ENCODE data around the gene PREX1. TPM values are rescaled to one million over a fixed set of nuclear protein-coding genes. Genes with fewer than 3 reads are reported as not detected.

The PREX1 gene
- total and polyA plus RNA-seq, 4 donors = 29.5 to 121 (median 69.3) TPM

- Histone ChIP-seq H3K36me3 (ENCODE audit: control insufficient read depth in 4 of 4, insufficient read depth in 4 of 4, low read length in 4 of 4) (peaks cover 0 to 26% (median 0%) of the 10 kb centered on the region in 4 donors), H3K27me3 (ENCODE audit: control insufficient read depth in 3 of 3, insufficient read depth in 3 of 3, low read length in 2 of 3) (peaks cover 0 to 22% (median 0%) of the 10 kb centered on the region in 3 donors), H3K4me1 (ENCODE audit: control insufficient read depth in 5 of 5, insufficient read depth in 5 of 5, low read length in 5 of 5) (peaks cover 0 to 13% (median 9%) of the 10 kb centered on the region in 5 donors), H3K9ac (ENCODE audit: insufficient read depth in 1 of 2, low read length in 2 of 2) (no peak overlapping the region), H3K4me3 (no peak overlapping the region), H3K9me3 (ENCODE audit: control insufficient read depth in 4 of 4, insufficient read depth in 3 of 4, low read length in 3 of 4) (peaks cover 0 to 1% (median 0%) of the 10 kb centered on the region in 4 donors), H3K27ac (ENCODE audit: low read depth in 1 of 2, low read length in 1 of 2) (no peak overlapping the region)
- ATAC-seq (ENCODE audit: insufficient read depth, low FRiP score) = no peak
- 78 to 86% methylated on average over 6 of the region's 6 CpGs for WGBS, 2 donors
- DNase-seq = no peak
- TF ChIP-seq CTCF (IDR thresholded peaks at IDR 0.05; ENCODE audit: control extremely low read depth, extremely low read depth) = no peak
These were observed 87.1 kb downstream of the PREX1 start for GRCh38 chr20:48740712-48741111.

- H3K4me3 ChIP-seq = no peak overlapping the region
- no peak for TF ChIP-seq CTCF (IDR thresholded peaks at IDR 0.05; ENCODE audit: control extremely low read depth, extremely low read depth)
- H3K9ac ChIP-seq (ENCODE audit: insufficient read depth in 1 of 2, low read length in 2 of 2) = no peak overlapping the region
- no peak for ATAC-seq (ENCODE audit: insufficient read depth, low FRiP score)
- peaks cover 0 to 17% (median 9%) of the 10 kb centered on the region in 5 donors for H3K4me1 ChIP-seq (ENCODE audit: control insufficient read depth in 5 of 5, insufficient read depth in 5 of 5, low read length in 5 of 5)
- H3K27me3 ChIP-seq (ENCODE audit: control insufficient read depth in 3 of 3, insufficient read depth in 3 of 3, low read length in 2 of 3) = peaks cover 0 to 22% (median 0%) of the 10 kb centered on the region in 3 donors
- WGBS, 2 donors = 81 to 93% methylated on average over 2 of the region's 2 CpGs
- DNase-seq = no peak
- H3K36me3 ChIP-seq (ENCODE audit: control insufficient read depth in 4 of 4, insufficient read depth in 4 of 4, low read length in 4 of 4) = peaks cover 0 to 26% (median 0%) of the 10 kb centered on the region in 4 donors
- H3K27ac ChIP-seq (ENCODE audit: low read depth in 1 of 2, low read length in 1 of 2) = peak overlapping the region in 1 of 2 donors; percentile 13
- H3K9me3 ChIP-seq (ENCODE audit: control insufficient read depth in 4 of 4, insufficient read depth in 3 of 4, low read length in 3 of 4) = peaks cover 0 to 1% (median 0%) of the 10 kb centered on the region in 4 donors
These were observed 87.5 kb downstream of the PREX1 start for GRCh38 chr20:48740292-48740649.

GRCh38 chr20:48739395-48740291, 88.2 kb downstream of the PREX1 start:
- Histone ChIP-seq H3K4me3 (no peak overlapping the region), H3K27me3 (ENCODE audit: control insufficient read depth in 3 of 3, insufficient read depth in 3 of 3, low read length in 2 of 3) (peaks cover 0 to 22% (median 0%) of the 10 kb centered on the region in 3 donors), H3K36me3 (ENCODE audit: control insufficient read depth in 4 of 4, insufficient read depth in 4 of 4, low read length in 4 of 4) (peaks cover 0 to 25% (median 0%) of the 10 kb centered on the region in 4 donors), H3K9me3 (ENCODE audit: control insufficient read depth in 4 of 4, insufficient read depth in 3 of 4, low read length in 3 of 4) (peaks cover 0 to 1% (median 0%) of the 10 kb centered on the region in 4 donors), H3K27ac (ENCODE audit: low read depth in 1 of 2, low read length in 1 of 2) (peak overlapping the region in 1 of 2 donors; percentile 26), H3K9ac (ENCODE audit: insufficient read depth in 1 of 2, low read length in 2 of 2) (no peak overlapping the region), H3K4me1 (ENCODE audit: control insufficient read depth in 5 of 5, insufficient read depth in 5 of 5, low read length in 5 of 5) (peaks cover 0 to 17% (median 9%) of the 10 kb centered on the region in 5 donors)
- no peak for ATAC-seq (ENCODE audit: insufficient read depth, low FRiP score)
- no peak for DNase-seq
- TF ChIP-seq CTCF (IDR thresholded peaks at IDR 0.05; ENCODE audit: control extremely low read depth, extremely low read depth) = no peak
- 71 to 72% methylated on average over 8 of the region's 8 CpGs for WGBS, 2 donors

Data from lung (tissue), 12 donors.